K562 (cell line): ENCODE measurements around the gene CABYR. TPM values are rescaled to one million over a fixed set of nuclear protein-coding genes. Genes with fewer than 3 reads are reported as not detected.

Source experiments
- ATAC-seq: fragments of 200-7000 bp; cut with Tn5 transposase; 3 replicates; pipeline ENCODE4 v1.9.1; 2020; ENCODE audit warnings: moderate library complexity
- BruUV-seq: library from RNA; stranded (reverse); fragments of 400-500 nt; replicated peaks from 2 replicates; lab custom pipeline; 2021; lab: Mats Ljungman, UMichigan
- CTCF ChIA-PET: fragments of 300-600 bp; formaldehyde crosslinking; extraction: SDS; loops from one replicate; lab custom pipeline; 2021; ENCODE audit warnings: low intra/inter-chr PET ratio; lab: Yijun Ruan, JAX
- POLR2A ChIA-PET: fragments of 300-600, 350-650 bp; sonication (Branson Sonifier 250); formaldehyde crosslinking; extraction: SDS; loops from one replicate; lab custom pipeline; 2021; ENCODE audit warnings: antibody characterized with exemption, inconsistent platforms; lab: Yijun Ruan, JAX
- DNase-seq, 4 experiments: peaks; one replicate each; pipeline versions ENCODE4 v3.0.0 to v3.0.0-alpha.2; 2011 to 2018; ENCODE audit warnings: low spot score in 3 of 4, mixed read lengths in 3 of 4; ENCODE audit errors: extremely low read depth in 1 of 4
- FAIRE-seq: peaks from 2 replicates; lab custom pipeline; 2011; peaks lifted over from hg19 to GRCh38; lab: Jason Lieb, UNC
- H2AFZ ChIP-seq: 2 replicates; pipeline ENCODE4 v1.6.0; 2011; ENCODE audit warnings: low read depth, low read length, control low read depth, inconsistent platforms
- H3K27ac ChIP-seq: fragments of 200-600 bp; 3 replicates; pipeline ENCODE4 v1.8.0; 2011; ENCODE audit warnings: low read depth, mild to moderate bottlenecking, control low read depth, inconsistent platforms, low read length, moderate library complexity, mixed read lengths; ENCODE audit errors: extremely low read depth
- H3K27me3 ChIP-seq, 2 experiments: fragments of 300-600 bp in 1 of 2; 2 replicates in 1 of 2; 3 replicates in 1 of 2; pipeline versions ENCODE4 v1.6.0 to v1.8.0; 2011; ENCODE audit warnings: inconsistent platforms in 2 of 2, low read length in 2 of 2, mild to moderate bottlenecking in 1 of 2, mixed read lengths in 1 of 2, moderate library complexity in 1 of 2; ENCODE audit not compliant: control insufficient read depth in 2 of 2, insufficient read depth in 2 of 2
- H3K36me3 ChIP-seq: fragments of 300-600 bp; 3 replicates; pipeline ENCODE4 v1.8.0; 2011; ENCODE audit warnings: mild to moderate bottlenecking, low read length, inconsistent platforms; ENCODE audit not compliant: control insufficient read depth, insufficient read depth
- H3K4me1 ChIP-seq, 2 experiments: fragments of 200-600 bp in 1 of 2; replicated peaks in 1 of 2; 2 replicates in 1 of 2; 3 replicates in 1 of 2; pipeline versions ENCODE4 v1.5.1 to v1.8.0; 2011; ENCODE audit warnings: inconsistent platforms in 2 of 2, low read length in 2 of 2, mild to moderate bottlenecking in 1 of 2, mixed read lengths in 1 of 2, moderate library complexity in 1 of 2; ENCODE audit not compliant: control insufficient read depth in 2 of 2, insufficient read depth in 2 of 2
- H3K4me2 ChIP-seq: 2 replicates; pipeline ENCODE4 v1.6.1; 2011; ENCODE audit warnings: low read length, control low read depth, inconsistent platforms, mixed read lengths; ENCODE audit not compliant: insufficient read depth
- H3K4me3 ChIP-seq: fragments of 200-600 bp; sonication (generic), shearing (Covaris generic); 2 replicates; pipeline ENCODE4 v1.5.1; 2016; ENCODE audit warnings: control low read depth, inconsistent platforms
- H3K79me2 ChIP-seq: fragments of 200-600 bp; 3 replicates; pipeline ENCODE4 v1.8.0; 2011; ENCODE audit warnings: low read length, inconsistent platforms; ENCODE audit not compliant: control insufficient read depth, insufficient read depth
- H3K9ac ChIP-seq, 2 experiments: 2 replicates each; pipeline versions ENCODE4 v1.6.0 to v1.6.1; 2011; ENCODE audit warnings: low read depth in 2 of 2, low read length in 2 of 2, control low read depth in 1 of 2, inconsistent platforms in 1 of 2, mild to moderate bottlenecking in 1 of 2, mixed read lengths in 1 of 2; ENCODE audit not compliant: insufficient read depth in 1 of 2
- H3K9me1 ChIP-seq: one replicate; pipeline ENCODE4 v1.6.0; 2011; ENCODE audit warnings: inconsistent platforms, mild to moderate bottlenecking, low read length, moderate library complexity; ENCODE audit not compliant: control insufficient read depth, insufficient read depth
- H3K9me3 ChIP-seq: replicated peaks from 2 replicates; pipeline ENCODE4 v1.5.1; 2011; ENCODE audit warnings: low read depth, low read length, inconsistent platforms; ENCODE audit not compliant: control insufficient read depth, insufficient read depth
- H4K20me1 ChIP-seq: replicated peaks from 2 replicates; pipeline ENCODE4 v1.6.1; 2011; ENCODE audit warnings: low read length, inconsistent platforms, mixed read lengths; ENCODE audit not compliant: control insufficient read depth, insufficient read depth
- TSHZ1 ChIP-seq: fragments of 250-450 bp; sonication (Bioruptor Pico); IDR thresholded peaks from 2 replicates; pipeline ENCODE4 v1.4.0; 2020; ENCODE audit warnings: mild to moderate bottlenecking, moderate library complexity
- U2AF2 ChIP-seq: fragments of 200-400 bp; formaldehyde crosslinking; optimal IDR thresholded peaks from 2 replicates; pipeline ENCODE3; 2017; ENCODE audit warnings: low read depth, mild to moderate bottlenecking, low read length
- WGBS: fragments of 100-300 bp; shearing (Covaris generic); methylation state at CpG from one replicate; pipeline ENCODE4 v1.1.6; 2016; ENCODE audit warnings: low coverage, mixed read lengths; ENCODE audit not compliant: insufficient coverage; ENCODE audit errors: missing lambda C conversion rate; 5-methylcytosine and 5-hydroxymethylcytosine counted together
- in situ Hi-C: fragments of 300-500 bp; cut with MboI; formaldehyde crosslinking; loops from 4 replicates; pipeline ENCODE4 v1.15.0; 2018; ENCODE audit warnings: inconsistent platforms, mixed read lengths
- intact Hi-C: fragments of 100-400 bp; cut with micrococcal nuclease; formaldehyde crosslinking; loops from 2 replicates; pipeline ENCODE4 v1.14.2; 2022
- polyA plus RNA-seq, 8 experiments: library from polyadenylated mRNA; depleted of rRNA in 4 of 8; stranded (reverse) in 5 of 8; unstranded in 3 of 8; fragments of >200 nt; fragmentation: Nextera tagmentation in 2 of 8; fragmentation: Illumina TruSeq in 1 of 8; extraction: Ambion mirVana in 2 of 8; extraction: Trizol in 1 of 8; gene quantifications; 2 replicates each; pipeline versions ENCODE4 v1.2.1 to v1.2.3, GENCODE V29; 2011 to 2014; ENCODE audit warnings: inconsistent platforms in 1 of 8, missing spikeins in 1 of 8
- total RNA-seq, 7 experiments: library from RNA; depleted of rRNA in 6 of 7; stranded (reverse); fragments of >200 nt in 6 of 7; fragmentation: Illumina TruSeq in 2 of 7; extraction: Trizol in 2 of 7; gene quantifications; 2 replicates each; pipeline versions ENCODE4 v1.2.1 to v1.2.3, GENCODE V29; 2011 to 2021; ENCODE audit warnings: low replicate concordance in 1 of 7
- TF ChIP-seq, protein P1 (sequence below), 3 experiments: IDR thresholded peaks in 2 of 3; conservative IDR thresholded peaks in 1 of 3; 2 replicates each; pipeline ENCODE4 v1.5.1; 2011 to 2012; ENCODE audit warnings: low read length in 3 of 3, mild to moderate bottlenecking in 3 of 3, control low read depth in 2 of 3, improper control_type of control experiment in 1 of 3, inconsistent platforms in 1 of 3, low read depth in 1 of 3, mixed read lengths in 1 of 3, moderate library complexity in 1 of 3; ENCODE audit not compliant: insufficient read depth in 2 of 3

Gene CABYR
- total and polyA plus RNA-seq, 9 of the 15 experiments (the other 6 are each of a cell fraction or from before 2014, with no cell fraction given) = not detected

GRCh38 chr18:24111936-24112335 is 26.9 kb upstream of the CABYR start:
- Histone ChIP-seq H3K9me1 (no peaks in the 10 kb centered on the region), H3K79me2 (no peaks in the 10 kb centered on the region)
- intact Hi-C loops = loop anchor here (10.0 kb wide), 1 partner anchor 97 kb away; the partner anchor contains the start of gene TTC39C
- TF ChIP-seq, protein P1, sequence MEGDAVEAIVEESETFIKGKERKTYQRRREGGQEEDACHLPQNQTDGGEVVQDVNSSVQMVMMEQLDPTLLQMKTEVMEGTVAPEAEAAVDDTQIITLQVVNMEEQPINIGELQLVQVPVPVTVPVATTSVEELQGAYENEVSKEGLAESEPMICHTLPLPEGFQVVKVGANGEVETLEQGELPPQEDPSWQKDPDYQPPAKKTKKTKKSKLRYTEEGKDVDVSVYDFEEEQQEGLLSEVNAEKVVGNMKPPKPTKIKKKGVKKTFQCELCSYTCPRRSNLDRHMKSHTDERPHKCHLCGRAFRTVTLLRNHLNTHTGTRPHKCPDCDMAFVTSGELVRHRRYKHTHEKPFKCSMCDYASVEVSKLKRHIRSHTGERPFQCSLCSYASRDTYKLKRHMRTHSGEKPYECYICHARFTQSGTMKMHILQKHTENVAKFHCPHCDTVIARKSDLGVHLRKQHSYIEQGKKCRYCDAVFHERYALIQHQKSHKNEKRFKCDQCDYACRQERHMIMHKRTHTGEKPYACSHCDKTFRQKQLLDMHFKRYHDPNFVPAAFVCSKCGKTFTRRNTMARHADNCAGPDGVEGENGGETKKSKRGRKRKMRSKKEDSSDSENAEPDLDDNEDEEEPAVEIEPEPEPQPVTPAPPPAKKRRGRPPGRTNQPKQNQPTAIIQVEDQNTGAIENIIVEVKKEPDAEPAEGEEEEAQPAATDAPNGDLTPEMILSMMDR (IDR thresholded peaks at IDR 0.05 in 2 of 3, conservative IDR thresholded peaks at IDR 0.05 in 1 of 3; ENCODE audit: insufficient read depth in 2 of 3, low read depth in 1 of 3, low read length in 3 of 3) = 0 out of 6 replicates have a peak, but pooled peaks of 1 of the 3 experiments have one; percentile 4
- TF ChIP-seq TSHZ1 = no peak
- no peak for TF ChIP-seq U2AF2
- TF ChIP-seq, all 486 proteins: peak for 1
- no peak overlapping the region for H3K27ac ChIP-seq
- POLR2A ChIA-PET = interaction anchor here (0.6 kb wide), 1 partner anchor 23 kb away, joined by 3 read pairs; no protein-coding TSS in a partner anchor
- H3K36me3 ChIP-seq = no peaks in the 10 kb centered on the region
- no peak overlapping the region for H3K9ac ChIP-seq
- peaks cover 4 to 13% of the 10 kb centered on the region in 2 experiments; a peak in 4 of 5 replicates for H3K27me3 ChIP-seq
- H2AFZ ChIP-seq = no peak overlapping the region
- FAIRE-seq = no peak
- no TSS peak for BruUV-seq
- H3K4me3 ChIP-seq = no peak overlapping the region
- no peaks in the 10 kb centered on the region for H3K9me3 ChIP-seq
- WGBS = 3% methylated on average over 2 of the region's 2 CpGs
- no peaks in the 10 kb centered on the region; the same call in 1 of the 2 replicates for H4K20me1 ChIP-seq
- no peak overlapping the region for H3K4me2 ChIP-seq
- DNase-seq = no peak
- CTCF ChIA-PET = no interaction called here
- ATAC-seq = peak; percentile 48; the same call in 2 of the 3 replicates
- in situ Hi-C loops = no loop called here
- H3K4me1 ChIP-seq = no peaks in the 10 kb centered on the region
